NCI-H2029 (cell line): ENCODE measurements around the gene ATRN.
"Not testable (repeated sequence)": the region's sequence is repeated elsewhere in the genome, so short reads cannot be mapped to it uniquely, and the experiment has no call there.

Experiments
- DNase-seq: peaks from one replicate; lab custom pipeline; 2025; lab: John Stamatoyannopoulos, UW

The ATRN gene

GRCh38 chr20:3470627-3471396 lies at the start of gene ATRN:
ATRN (plus strand) TSS chr20:3471018; CDS start chr20:3471108, 90 bp downstream.
- peak; percentile 71 for DNase-seq

DNA sequence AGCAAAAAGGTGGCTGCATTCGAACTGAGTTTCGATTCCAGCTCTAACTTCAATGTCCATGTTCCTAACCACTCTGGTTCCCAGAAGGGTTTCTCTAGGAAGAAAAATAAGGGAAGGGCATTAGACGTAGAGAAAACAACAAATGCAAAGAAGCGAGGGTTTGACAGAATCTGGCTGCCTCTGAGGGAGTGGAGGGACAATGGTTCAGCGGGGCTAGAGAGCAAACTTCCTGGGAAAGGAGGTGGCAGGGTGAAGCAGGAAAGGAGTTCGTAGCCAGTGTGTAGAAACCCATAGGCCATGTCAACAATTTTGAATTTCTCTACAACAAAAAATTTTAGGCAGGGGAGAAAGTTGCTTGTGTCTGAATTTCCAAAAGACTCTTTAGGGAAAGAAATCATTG lies 48.8 kb upstream of the ATRN start:
- no peak for DNase-seq

GRCh38 chr20:3423126-3423525 lies 47.7 kb upstream of the ATRN start:
- no peak for DNase-seq

GRCh38 chr20:3426766-3427165 lies 44.1 kb upstream of the ATRN start:
- not testable (repeated sequence) for DNase-seq

DNA sequence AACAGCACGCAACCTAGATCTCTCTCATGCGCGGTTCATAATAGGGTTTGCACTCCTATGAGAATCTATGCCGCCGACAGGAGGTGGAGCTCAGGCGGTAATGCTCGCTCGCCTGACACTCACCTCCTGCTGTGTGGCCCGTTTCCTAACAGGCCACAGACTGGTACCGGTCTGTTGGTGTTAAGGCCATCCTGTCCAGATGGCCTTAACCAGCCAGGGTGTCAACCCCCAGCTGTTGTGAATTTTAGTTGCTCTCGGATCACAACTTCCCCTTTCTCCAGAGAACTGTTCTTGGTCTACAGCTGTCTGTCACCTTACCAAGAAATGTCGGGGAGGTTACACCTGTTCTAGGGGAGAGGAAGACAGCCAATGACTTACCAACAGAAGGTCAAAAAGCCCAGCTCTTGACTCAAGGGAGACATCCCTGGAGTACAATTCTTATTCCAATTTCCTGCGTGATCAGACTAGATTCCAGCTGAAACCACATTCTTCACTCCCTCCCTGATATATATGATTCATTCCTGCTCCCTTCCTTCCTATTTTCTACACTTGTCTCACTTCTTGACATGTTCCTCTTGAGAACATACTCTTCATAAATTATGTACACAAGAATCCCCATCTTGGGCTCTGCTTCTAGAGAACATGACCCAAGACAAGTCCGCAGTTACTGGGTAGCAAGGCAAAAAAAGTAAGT lies 40.3 kb upstream of the ATRN start:
- no peak for DNase-seq

- DNase-seq, result no peak
Observed at GRCh38 chr20:3431109-3431508, 39.7 kb upstream of the ATRN start.

GRCh38 chr20:3432844-3433243 lies 38.0 kb upstream of the ATRN start:
- no peak for DNase-seq

DNA sequence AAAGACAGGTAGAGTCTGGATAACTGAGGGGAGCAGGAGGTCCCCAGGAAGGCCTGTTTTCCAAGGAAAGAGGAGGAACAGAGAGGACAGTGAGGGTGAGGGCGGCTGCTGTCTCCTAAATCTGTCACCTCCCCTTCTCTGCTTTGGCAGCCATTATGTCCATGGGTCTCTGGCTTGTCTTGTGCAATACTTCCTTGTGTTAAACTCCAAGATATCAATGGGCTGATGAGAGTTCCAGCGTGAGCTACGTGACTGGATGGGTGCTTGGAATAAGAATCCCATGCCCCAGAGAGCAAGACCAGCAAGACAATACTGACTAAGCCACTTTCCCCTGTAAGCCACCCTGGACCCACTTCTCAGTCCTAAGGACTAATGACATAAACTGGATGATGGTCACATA lies 37.1 kb upstream of the ATRN start:
- DNase-seq, result no peak

- no peak for DNase-seq
Observed at GRCh38 chr20:3434232-3434631, 36.6 kb upstream of the ATRN start.

- no peak for DNase-seq
Observed at GRCh38 chr20:3436864-3437574, 33.8 kb upstream of the ATRN start.

- no peak for DNase-seq
Observed at GRCh38 chr20:3446779-3447178, 24.0 kb upstream of the ATRN start.

DNA sequence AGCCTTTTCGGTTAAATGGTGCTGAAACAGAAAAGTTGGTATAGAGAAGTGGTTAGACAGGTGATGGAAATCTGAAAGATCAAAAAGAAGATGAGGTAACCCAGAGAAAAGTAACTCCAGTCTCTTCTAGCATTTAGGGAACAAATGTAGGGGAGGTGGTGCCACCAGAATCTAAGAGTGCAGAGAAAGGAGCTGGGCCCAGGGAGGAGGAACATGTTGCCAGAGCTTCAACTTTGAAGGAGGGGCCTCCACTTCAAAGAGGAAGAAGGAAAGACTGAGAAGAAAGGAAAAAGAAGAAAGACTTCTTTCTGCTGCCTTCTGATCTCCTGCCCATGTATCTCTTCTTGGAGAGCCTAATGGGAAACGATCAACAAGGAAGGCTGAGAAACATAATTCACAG lies 23.5 kb upstream of the ATRN start:
- no peak for DNase-seq

DNA sequence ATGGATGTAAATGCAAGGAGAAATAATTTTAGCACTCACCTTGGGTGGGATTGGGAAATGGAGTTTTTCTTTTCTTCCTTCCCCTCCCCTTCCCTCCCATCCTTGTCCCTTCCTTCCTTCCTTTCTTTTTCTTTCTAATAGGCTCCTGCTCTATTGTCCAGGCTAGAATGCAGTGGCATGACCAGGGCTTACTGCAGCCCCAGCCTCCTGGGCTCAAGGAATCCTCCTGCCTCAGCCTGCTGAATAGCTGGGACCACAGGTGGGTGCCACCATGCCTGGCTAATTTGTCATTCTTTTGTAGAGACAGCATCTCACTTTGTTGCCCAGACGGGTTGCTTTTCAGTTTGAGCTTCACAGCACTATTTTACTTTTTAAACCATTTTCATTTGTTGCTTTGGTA lies 21.5 kb upstream of the ATRN start:
- DNase-seq, result no peak

DNA sequence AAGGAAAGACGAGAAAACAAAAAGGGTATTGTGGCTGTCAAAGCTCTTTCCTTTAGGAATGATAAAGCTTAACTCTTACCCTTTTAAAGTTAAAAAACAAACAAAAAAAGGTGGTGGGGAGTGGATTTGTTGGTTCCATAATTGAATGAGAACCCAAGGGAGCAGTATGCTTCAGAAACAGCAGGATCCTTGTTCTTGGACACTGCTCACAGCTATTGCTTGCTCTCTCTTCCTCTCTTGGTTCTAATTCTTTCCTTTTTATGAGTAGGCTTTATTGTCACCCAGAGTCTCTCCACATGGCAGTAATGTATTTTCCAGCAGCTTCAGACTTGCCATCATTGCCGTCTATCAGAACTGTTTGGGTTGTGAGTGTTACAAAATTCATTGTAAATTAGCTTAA lies 18.7 kb upstream of the ATRN start:
- no peak for DNase-seq

DNA sequence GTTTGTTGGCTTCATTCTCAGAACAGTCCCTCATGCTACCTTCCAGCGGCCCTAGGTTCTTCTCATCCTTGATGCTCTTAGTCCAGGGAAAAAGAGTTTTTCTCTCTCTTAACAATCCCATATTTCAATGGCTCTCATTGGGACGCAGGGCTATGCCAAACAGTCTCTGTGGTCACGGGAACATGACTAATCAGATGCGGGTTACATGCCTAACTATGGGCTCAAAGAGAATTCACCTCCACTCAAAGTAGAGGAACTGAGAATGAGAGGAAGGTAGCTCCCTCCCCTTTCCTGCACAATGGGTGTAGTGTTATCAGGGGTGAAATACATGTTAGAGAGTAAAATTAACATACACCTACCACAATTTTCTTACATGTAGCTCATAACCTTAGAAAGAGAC lies 18.1 kb upstream of the ATRN start:
- DNase-seq, result no peak

- no peak for DNase-seq
Observed at GRCh38 chr20:3454831-3455230, 16.0 kb upstream of the ATRN start.

GRCh38 chr20:3456648-3457047 lies 14.2 kb upstream of the ATRN start:
- no peak for DNase-seq

DNA sequence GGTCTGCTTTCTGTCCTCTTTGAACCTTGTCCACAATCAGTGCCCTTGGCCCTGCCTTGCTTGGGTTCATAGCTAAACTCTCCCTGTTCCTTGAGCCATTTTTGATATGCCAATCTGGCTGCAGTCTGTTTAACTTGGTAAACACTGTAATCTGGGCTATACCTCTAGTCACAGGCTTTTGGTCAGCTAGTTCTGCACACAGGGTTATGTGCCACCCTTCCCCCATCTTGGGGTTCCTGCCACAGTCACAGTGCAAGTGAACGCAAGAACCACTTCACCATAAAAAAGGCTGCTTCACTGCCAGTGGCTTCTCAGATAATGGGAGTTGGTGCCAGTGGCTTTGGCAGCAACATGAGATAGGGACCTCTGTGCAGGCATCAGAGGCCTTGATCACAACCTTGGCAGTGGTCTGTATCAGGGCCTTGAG lies 10.9 kb upstream of the ATRN start:
- DNase-seq, result no peak

DNA sequence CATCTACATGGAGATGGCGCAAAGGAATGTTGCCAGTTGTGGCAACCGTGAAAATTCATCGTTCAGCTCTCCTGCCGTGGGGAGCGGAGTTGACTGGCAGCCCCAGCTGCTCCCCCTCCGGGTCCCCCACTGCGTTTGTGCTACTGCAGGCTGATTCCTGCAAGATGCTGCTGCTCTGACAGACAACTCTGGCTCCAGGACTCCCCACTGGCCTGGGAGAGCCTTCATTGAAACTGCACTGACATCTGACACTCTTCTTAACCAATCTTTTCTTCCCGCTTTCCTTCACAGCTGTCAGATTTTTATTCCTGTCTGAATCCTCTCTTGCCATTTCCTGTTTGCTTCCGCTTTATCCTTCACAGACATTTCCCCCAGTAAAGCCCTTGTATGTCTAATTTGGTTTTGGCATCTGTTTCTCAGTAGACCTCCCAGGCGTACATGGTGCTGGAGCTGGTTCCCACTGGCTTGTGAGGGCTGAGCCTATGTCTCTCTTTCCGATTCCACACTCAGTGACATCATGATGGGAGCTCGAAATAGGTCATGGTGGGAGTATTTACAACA lies 9.5 kb upstream of the ATRN start:
- no peak for DNase-seq

- DNase-seq, result no peak
Observed at GRCh38 chr20:3461911-3462677, 8.7 kb upstream of the ATRN start.

DNA sequence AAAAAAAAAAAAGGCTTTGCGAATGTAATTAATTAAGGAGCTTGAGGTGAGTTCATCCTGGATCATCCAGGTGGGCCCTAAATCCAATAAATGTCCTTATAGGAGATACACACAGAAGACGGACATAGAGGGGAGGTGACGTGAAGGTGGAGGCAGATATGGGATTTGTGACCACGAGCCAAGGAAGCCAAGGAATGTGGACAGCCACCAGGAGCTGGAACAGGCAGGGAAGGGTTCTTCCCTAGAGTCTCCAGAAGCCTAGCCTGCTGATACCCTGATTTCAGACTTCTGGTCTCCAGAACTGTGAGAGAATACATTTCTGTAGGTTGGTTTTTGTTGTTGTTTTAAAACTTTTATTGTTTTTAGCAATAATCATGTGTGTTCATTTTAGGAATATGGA lies 6.7 kb upstream of the ATRN start:
- no peak for DNase-seq

GRCh38 chr20:3465301-3465700 lies 5.5 kb upstream of the ATRN start:
- no peak for DNase-seq
